Gastroesophageal sphincter (tissue), 4 donors: ENCODE measurements around the gene TOP3A. TPM values are rescaled to one million over a fixed set of nuclear protein-coding genes. Genes with fewer than 3 reads are reported as not detected.

ENCODE experiments used
- ATAC-seq: fragments of 150-250 bp; one replicate; pipeline ENCODE4 v1.9.1; 2016; ENCODE audit warnings: mild to moderate bottlenecking, moderate library complexity
- H3K27ac ChIP-seq, 4 donors: fragments of 200-600 bp; sonication (generic) in 3 of 4; 1 replicate in 3 of 4; 2 replicates in 1 of 4; pipeline ENCODE4 v1.5.1; 2016 to 2019
- H3K27me3 ChIP-seq: fragments of 200-600 bp; sonication (generic); one replicate; pipeline ENCODE4 v1.5.1; 2019
- H3K36me3 ChIP-seq, 2 donors: fragments of 200-600 bp; sonication (generic); one replicate each; pipeline ENCODE4 v1.5.1; 2019; ENCODE audit warnings: control low read depth in 1 of 2
- H3K4me1 ChIP-seq, 3 donors: fragments of 200-600 bp; sonication (generic); 1 replicate in 2 of 3; 2 replicates in 1 of 3; pipeline ENCODE4 v1.5.1; 2016 to 2019; ENCODE audit warnings: control low read depth in 2 of 3
- H3K4me3 ChIP-seq, 2 donors: fragments of 200-600 bp; sonication (generic); one replicate each; pipeline ENCODE4 v1.5.1; 2019; ENCODE audit warnings: mild to moderate bottlenecking in 1 of 2, moderate library complexity in 1 of 2
- H3K9me3 ChIP-seq, 3 donors: fragments of 200-600 bp; sonication (generic); one replicate each; pipeline ENCODE4 v1.5.1; 2017 to 2019; ENCODE audit warnings: control low read depth in 2 of 3
- EP300 ChIP-seq: sonication (generic); formaldehyde crosslinking; IDR thresholded peaks from one replicate; pipeline ENCODE4 v1.6.1; 2017; ENCODE audit warnings: antibody characterized with exemption, mild to moderate bottlenecking
- POLR2A ChIP-seq, 2 donors: fragments of 450-650 bp; IDR thresholded peaks; one replicate each; pipeline ENCODE4 v1.6.1; 2017; ENCODE audit warnings: antibody characterized with exemption in 2 of 2, mild to moderate bottlenecking in 2 of 2, moderate library complexity in 1 of 2
- POLR2AphosphoS5 ChIP-seq: sonication (generic); formaldehyde crosslinking; IDR thresholded peaks from one replicate; pipeline ENCODE4 v1.6.1; 2017; ENCODE audit warnings: antibody characterized with exemption
- WGBS, 2 donors: methylation state at CpG; one replicate each; pipeline ENCODE4 v1.1.5; 2018; ENCODE audit warnings: low coverage in 1 of 2; 5-methylcytosine and 5-hydroxymethylcytosine counted together
- total RNA-seq, 4 donors: library from RNA; depleted of rRNA; stranded (reverse); fragments of >200 nt; gene quantifications; one replicate each; pipeline ENCODE4 v1.1.0, GENCODE V29; 2016
- TF ChIP-seq, protein P1 (sequence below), 4 experiments: fragments of 200-600 bp in 2 of 4; fragments of 450-650 bp in 2 of 4; sonication (generic) in 1 of 4; IDR thresholded peaks; one replicate each; pipeline ENCODE4 v1.5.1; 2017 to 2019; ENCODE audit warnings: antibody characterized with exemption in 4 of 4, mild to moderate bottlenecking in 2 of 4, moderate library complexity in 2 of 4

Gene TOP3A
- total RNA-seq, 4 donors from 2014 or later = 19.6 to 49.7 (median 26.8) TPM

DNA sequence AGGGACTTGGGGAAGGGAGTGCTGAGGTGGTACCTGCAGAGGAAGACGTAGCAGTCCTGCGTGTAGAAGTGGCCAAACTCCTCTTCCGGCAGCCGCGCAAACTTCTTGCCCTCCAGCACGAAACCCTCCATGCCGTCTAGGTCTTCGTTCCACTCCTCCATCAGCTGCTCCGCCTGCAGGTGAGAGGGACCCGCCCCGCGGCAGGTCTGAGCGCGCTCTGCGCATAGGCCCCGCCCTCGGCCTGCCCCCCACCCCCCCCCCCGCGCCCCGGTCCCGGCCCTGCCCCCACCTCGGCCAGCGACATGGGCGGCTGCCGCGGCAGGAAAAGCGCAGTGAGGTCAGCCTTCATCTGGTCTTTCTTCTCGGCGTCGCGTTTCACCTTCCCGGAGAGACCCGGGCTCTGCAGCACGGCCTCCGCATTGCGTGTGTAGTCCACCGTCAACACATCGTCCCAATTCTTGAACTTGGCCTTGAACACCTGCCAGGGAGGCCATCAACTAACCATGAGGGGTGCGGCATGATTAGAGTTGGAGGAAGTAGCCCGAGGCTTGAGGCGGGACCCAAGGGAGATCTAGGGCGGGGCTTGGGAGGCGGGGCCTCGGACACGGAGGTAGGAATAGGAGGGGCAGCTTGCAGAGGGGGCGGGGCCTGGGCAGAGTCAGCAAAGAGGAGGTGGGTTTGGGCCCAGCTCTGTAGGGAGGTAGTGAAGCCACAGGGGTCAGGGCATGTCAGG, 67.7 kb downstream of the TOP3A start:
- Histone ChIP-seq H3K9me3 (no peaks in the 10 kb centered on the region), H3K27ac (peak overlapping the region in 3 of 4 donors; percentile 53 to 60 (median 53)), H3K27me3 (no peaks in the 10 kb centered on the region), H3K4me3 (peak overlapping the region in 1 of 2 donors; percentile 14), H3K36me3 (peaks cover 0 to 99% of the 10 kb centered on the region in 2 donors), H3K4me1 (peaks cover 0 to 29% (median 16%) of the 10 kb centered on the region in 3 donors)
- TF ChIP-seq POLR2AphosphoS5 (no peak), POLR2A (IDR thresholded peaks at IDR 0.05) (no peak), EP300 (no peak)
- TF ChIP-seq, protein P1, sequence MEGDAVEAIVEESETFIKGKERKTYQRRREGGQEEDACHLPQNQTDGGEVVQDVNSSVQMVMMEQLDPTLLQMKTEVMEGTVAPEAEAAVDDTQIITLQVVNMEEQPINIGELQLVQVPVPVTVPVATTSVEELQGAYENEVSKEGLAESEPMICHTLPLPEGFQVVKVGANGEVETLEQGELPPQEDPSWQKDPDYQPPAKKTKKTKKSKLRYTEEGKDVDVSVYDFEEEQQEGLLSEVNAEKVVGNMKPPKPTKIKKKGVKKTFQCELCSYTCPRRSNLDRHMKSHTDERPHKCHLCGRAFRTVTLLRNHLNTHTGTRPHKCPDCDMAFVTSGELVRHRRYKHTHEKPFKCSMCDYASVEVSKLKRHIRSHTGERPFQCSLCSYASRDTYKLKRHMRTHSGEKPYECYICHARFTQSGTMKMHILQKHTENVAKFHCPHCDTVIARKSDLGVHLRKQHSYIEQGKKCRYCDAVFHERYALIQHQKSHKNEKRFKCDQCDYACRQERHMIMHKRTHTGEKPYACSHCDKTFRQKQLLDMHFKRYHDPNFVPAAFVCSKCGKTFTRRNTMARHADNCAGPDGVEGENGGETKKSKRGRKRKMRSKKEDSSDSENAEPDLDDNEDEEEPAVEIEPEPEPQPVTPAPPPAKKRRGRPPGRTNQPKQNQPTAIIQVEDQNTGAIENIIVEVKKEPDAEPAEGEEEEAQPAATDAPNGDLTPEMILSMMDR (IDR thresholded peaks at IDR 0.05) = no peak
- peak; percentile 60 for ATAC-seq
- WGBS, 2 donors = 25 to 72% methylated on average over 2 of the region's 46 CpGs

DNA sequence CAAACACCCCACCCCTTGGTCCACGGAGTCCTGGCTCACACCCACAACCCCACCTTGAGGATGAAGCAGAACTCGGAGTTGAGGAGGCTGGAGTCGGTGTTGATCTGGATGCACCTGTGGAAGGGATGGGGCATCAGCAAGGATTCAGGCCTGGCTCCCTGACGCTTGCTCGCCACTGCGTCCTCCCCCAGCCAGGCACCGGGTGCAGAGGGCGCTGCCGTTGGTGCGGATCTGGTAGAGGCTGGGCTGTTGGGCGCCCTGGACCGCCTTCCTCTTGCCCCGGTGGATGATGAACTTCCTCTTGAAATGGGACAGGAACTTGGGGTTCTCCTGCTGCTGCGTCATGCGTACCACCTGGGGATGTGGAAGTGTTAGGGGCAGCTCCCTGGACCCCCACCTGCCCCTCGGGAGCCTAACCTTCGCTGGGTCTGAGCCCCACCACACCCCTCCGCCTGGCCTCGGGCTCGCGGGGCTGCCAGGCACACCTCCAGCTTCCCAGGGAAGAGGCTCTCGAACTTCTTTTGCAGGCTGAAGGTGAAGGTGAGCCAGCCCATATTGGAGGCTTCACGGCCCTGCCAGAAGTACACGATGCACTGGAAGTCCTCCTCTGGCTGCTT, 68.6 kb downstream of the TOP3A start:
- WGBS, 2 donors = 92% methylated on average over 2 of the region's 24 CpGs; no CpG with 5 or more reads in 1 of the 2 donors
- ATAC-seq = no peak
- Histone ChIP-seq H3K27me3 (no peaks in the 10 kb centered on the region), H3K9me3 (no peaks in the 10 kb centered on the region), H3K4me1 (peaks cover 0 to 29% (median 16%) of the 10 kb centered on the region in 3 donors), H3K27ac (peak overlapping the region in 1 of 4 donors; percentile 60), H3K4me3 (no peak overlapping the region), H3K36me3 (peaks cover 0 to 99% of the 10 kb centered on the region in 2 donors)
- no peak for TF ChIP-seq POLR2A (IDR thresholded peaks at IDR 0.05)
- no peak for TF ChIP-seq EP300
- TF ChIP-seq, protein P1 (IDR thresholded peaks at IDR 0.05) = no peak
- TF ChIP-seq POLR2AphosphoS5 = no peak

DNA sequence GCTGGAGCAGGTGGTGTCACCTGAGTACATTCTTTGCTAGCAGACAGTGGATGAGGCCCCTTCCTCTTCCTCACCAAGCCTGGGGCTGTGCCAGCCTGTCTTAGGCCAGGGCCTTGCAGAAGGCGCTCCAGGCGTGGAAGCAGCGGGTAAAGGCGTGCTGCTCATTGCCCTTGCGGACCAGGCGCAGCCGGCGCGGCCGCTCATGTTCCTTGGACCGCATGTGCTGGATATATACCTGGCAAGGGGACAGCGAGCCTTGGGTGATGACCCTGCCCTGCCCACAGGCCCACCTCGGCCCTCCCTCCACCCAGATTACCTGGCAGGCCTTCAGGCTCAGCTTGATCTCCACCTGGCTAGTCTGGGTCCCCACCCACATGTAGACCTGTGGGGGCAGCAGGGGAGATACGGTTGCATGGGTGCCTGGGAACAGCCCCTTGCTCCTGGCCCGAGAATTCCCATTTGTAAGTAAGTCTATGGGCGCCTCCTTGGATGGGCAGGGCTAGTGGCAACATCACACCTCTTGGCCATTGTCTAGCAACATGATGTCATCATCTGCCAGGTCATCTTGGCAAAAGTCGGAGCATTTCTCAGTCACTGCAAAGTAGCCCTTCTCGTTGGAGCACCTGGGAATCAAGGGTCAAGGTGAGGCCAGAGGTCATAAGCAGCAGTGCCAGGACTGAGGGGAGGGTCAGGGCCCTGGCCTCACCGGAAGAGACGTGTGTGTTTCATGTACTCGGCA, 69.6 kb downstream of the TOP3A start:
- WGBS, 2 donors = 87% methylated on average over 7 of the region's 21 CpGs; no CpG with 5 or more reads in 1 of the 2 donors
- no peak overlapping the region for H3K4me3 ChIP-seq
- H3K4me1 ChIP-seq = peaks cover 0 to 29% (median 16%) of the 10 kb centered on the region in 3 donors
- H3K36me3 ChIP-seq = peaks cover 0 to 99% of the 10 kb centered on the region in 2 donors
- no peak overlapping the region for H3K27ac ChIP-seq
- no peak for TF ChIP-seq POLR2A (IDR thresholded peaks at IDR 0.05)
- no peak for TF ChIP-seq EP300
- no peak for TF ChIP-seq POLR2AphosphoS5
- TF ChIP-seq, protein P1 (IDR thresholded peaks at IDR 0.05) = no peak
- no peak for ATAC-seq
- no peaks in the 10 kb centered on the region for H3K9me3 ChIP-seq
- H3K27me3 ChIP-seq = no peaks in the 10 kb centered on the region

DNA sequence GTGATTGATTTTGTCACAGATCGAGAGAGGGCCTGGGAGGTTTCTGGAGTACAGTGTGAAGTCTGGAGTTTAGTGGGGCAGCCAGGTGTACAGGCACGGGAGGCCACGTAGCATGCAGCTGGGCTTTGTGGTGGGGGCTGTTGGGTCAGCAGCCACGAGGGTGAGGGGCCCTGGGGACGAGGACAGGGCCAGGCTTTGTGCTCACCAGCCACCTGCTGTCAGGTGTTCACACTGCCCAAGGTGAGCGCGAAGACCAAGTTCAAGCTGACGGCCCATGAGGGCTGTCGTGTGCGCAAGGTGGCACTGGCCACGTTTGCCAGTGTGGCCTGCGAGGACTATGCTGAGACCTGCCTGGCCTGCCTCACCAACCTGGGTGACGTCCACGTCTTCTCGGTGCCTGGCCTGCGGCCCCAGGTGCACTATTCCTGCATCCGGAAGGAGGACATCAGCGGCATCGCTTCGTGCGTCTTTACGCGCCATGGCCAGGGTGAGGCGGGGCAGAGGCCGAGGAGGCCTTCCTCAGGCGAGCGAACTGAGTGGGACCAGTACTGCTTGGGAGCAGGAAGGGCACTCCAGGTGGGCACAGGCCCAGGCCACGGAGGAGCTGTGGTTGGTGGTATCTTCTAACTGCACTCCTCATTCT, 73.4 kb downstream of the TOP3A start:
- Histone ChIP-seq H3K27me3 (no peaks in the 10 kb centered on the region), H3K4me3 (no peak overlapping the region), H3K9me3 (no peaks in the 10 kb centered on the region), H3K27ac (no peak overlapping the region), H3K36me3 (peaks cover 0 to 98% of the 10 kb centered on the region in 2 donors), H3K4me1 (peaks cover 0 to 1% (median 0%) of the 10 kb centered on the region in 3 donors)
- TF ChIP-seq POLR2AphosphoS5 (no peak), EP300 (no peak), POLR2A (IDR thresholded peaks at IDR 0.05) (no peak)
- TF ChIP-seq, protein P1 (IDR thresholded peaks at IDR 0.05) = no peak
- no peak for ATAC-seq
- 80% methylated on average over 3 of the region's 28 CpGs; no CpG with 5 or more reads in 1 of the 2 donors for WGBS, 2 donors
